BE2C (cell line): ENCODE measurements around the gene ECE2.
A peak's percentile ranks its signal among the peaks of the same experiment; 100 is the strongest.

Experiments
- DNase-seq: peaks from one replicate; pipeline ENCODE4 v3.0.0-alpha.2; 2020
- H3K27me3 ChIP-seq: fragments of 250-450 bp; sonication (Bioruptor Pico); 2 replicates; pipeline ENCODE4 v1.5.1; 2020; ENCODE audit warnings: mild to moderate bottlenecking
- H3K36me3 ChIP-seq: fragments of 250-450 bp; sonication (Bioruptor Pico); 2 replicates; pipeline ENCODE4 v1.5.1; 2020; ENCODE audit warnings: mild to moderate bottlenecking
- H3K4me1 ChIP-seq: fragments of 250-450 bp; sonication (Bioruptor Pico); 2 replicates; pipeline ENCODE4 v1.5.1; 2020
- H3K4me3 ChIP-seq: 2 replicates; pipeline ENCODE4 v1.5.1; 2011; ENCODE audit warnings: low read depth, low read length
- H3K9me3 ChIP-seq: fragments of 250-450 bp; sonication (Bioruptor Pico); 2 replicates; pipeline ENCODE4 v1.5.1; 2020
- CTCF ChIP-seq: IDR thresholded peaks from 2 replicates; pipeline ENCODE4 v1.5.1; 2012; ENCODE audit warnings: mild to moderate bottlenecking, low read depth, low read length

The ECE2 gene

GRCh38 chr3:184248454-184249411 is 27.1 kb upstream of the ECE2 start, which contains the start of gene ALG3:
Gene ALG3 (minus strand): TSS chr3:184248962. CDS start chr3:184248940, 22 bp downstream.
- H3K27me3 ChIP-seq, result no peaks in the 10 kb centered on the region
- peak; percentile 87 for DNase-seq
- H3K4me1 ChIP-seq, result no peaks in the 10 kb centered on the region
- peak within 1 kb of the TSS; percentile 89 for H3K4me3 ChIP-seq
- H3K36me3 ChIP-seq, result peaks cover 21% of the 10 kb centered on the region
- no peak for TF ChIP-seq CTCF
- H3K9me3 ChIP-seq, result no peaks in the 10 kb centered on the region

- TF ChIP-seq CTCF, result peak; percentile 19; the same call in 1 of the 2 replicates
These were observed 26.2 kb upstream of the ECE2 start, which contains the start of gene EEF1AKMT4 for GRCh38 chr3:184249412-184250166. Gene EEF1AKMT4 (plus strand): TSS chr3:184249672. CDS start chr3:184249695, 23 bp downstream.

GRCh38 chr3:184250167-184250828 is 25.5 kb upstream of the ECE2 start:
- peak overlapping the region; percentile 89 for H3K4me3 ChIP-seq
- TF ChIP-seq CTCF, result peak; percentile 99

More at GRCh38 chr3:184249412-184250166, 26.2 kb upstream of the ECE2 start, which contains the start of gene EEF1AKMT4:
- no peaks in the 10 kb centered on the region for H3K4me1 ChIP-seq
- peak; percentile 98 for DNase-seq
- H3K36me3 ChIP-seq, result peaks cover 12% of the 10 kb centered on the region
- H3K27me3 ChIP-seq, result no peaks in the 10 kb centered on the region
- peak within 1 kb of the TSS; percentile 89 for H3K4me3 ChIP-seq
- H3K9me3 ChIP-seq, result no peaks in the 10 kb centered on the region

GRCh38 chr3:184255291-184256039 is 20.4 kb upstream of the ECE2 start:
- Histone ChIP-seq H3K36me3 (no peaks in the 10 kb centered on the region), H3K27me3 (no peaks in the 10 kb centered on the region), H3K9me3 (no peaks in the 10 kb centered on the region), H3K4me1 (no peaks in the 10 kb centered on the region), H3K4me3 (no peak overlapping the region)
- TF ChIP-seq CTCF, result no peak
- DNase-seq, result no peak

More at GRCh38 chr3:184250167-184250828, 25.5 kb upstream of the ECE2 start:
- H3K27me3 ChIP-seq, result no peaks in the 10 kb centered on the region
- peak; percentile 93 for DNase-seq
- peaks cover 5% of the 10 kb centered on the region for H3K36me3 ChIP-seq
- no peaks in the 10 kb centered on the region for H3K9me3 ChIP-seq
- no peaks in the 10 kb centered on the region for H3K4me1 ChIP-seq

GRCh38 chr3:184257083-184257915 is 18.5 kb upstream of the ECE2 start:
- DNase-seq, result no peak
- Histone ChIP-seq H3K36me3 (no peaks in the 10 kb centered on the region), H3K9me3 (no peaks in the 10 kb centered on the region), H3K4me1 (no peaks in the 10 kb centered on the region), H3K27me3 (0 out of 2 replicates have a peak, but pooled peaks cover 2% of the 10 kb centered on the region), H3K4me3 (no peak overlapping the region)
- TF ChIP-seq CTCF, result no peak
